Measurements from ENCODE around the gene KLF5. TPM values are rescaled to one million over a fixed set of nuclear protein-coding genes. Genes with fewer than 3 reads are reported as not detected.
A peak's percentile ranks its signal among the peaks of the same experiment; 100 is the strongest.

The KLF5 gene
- total and polyA plus RNA-seq, 4 donors = 22.2 to 58.6 (median 47.7) TPM

DNA sequence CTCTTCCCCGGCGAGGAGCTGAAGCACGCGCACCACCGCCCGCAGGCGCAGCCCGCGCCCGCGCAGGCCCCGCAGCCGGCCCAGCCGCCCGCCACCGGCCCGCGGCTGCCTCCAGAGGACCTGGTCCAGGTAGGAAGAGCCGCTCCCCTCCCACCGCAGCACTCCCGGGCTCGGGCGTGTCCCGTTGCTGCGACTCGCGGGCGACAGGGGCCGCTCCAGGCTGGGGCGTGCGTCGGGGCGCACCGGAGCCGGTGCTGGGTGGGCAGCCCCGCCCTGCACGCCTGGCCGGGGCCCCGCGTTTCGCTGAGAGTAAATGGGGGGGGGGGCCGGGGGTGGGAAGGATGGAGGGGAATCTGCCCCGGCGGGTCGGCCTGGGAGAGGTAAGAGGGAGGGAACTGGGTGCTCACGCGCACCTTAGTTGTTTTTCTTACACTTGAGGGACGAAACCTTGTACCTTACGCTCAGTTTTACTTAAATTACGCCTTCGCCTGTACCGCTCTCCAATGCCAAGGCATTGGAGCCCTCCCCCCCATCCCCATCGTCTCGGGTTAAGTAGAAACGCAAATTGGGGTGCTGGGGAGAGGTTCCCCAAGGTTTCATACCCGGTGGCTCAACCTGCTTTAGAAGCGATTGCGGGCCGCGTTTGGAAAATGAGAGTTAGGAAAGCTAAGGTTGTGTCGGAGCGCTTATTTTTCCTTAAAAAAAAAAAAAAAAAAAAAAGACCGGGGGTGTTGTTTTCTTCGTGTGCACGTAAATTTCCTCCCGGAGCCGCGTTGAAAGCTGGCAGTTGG is 850 bp downstream of the KLF5 start:
- no peak for TF ChIP-seq CTCF (IDR thresholded peaks at IDR 0.05; ENCODE audit: control extremely low read depth, extremely low read depth)
- peak in 2 of 3 donors; percentile 59 to 60 for DNase-seq
- Histone ChIP-seq H3K36me3 (ENCODE audit: control insufficient read depth in 4 of 4, insufficient read depth in 4 of 4, low read length in 4 of 4) (peaks cover 0 to 3% (median 0%) of the 10 kb centered on the region in 4 donors), H3K4me1 (ENCODE audit: control insufficient read depth in 5 of 5, insufficient read depth in 5 of 5, low read length in 5 of 5) (peaks cover 1 to 12% (median 5%) of the 10 kb centered on the region in 5 donors), H3K4me3 (peak overlapping the region; percentile 69), H3K9me3 (ENCODE audit: control insufficient read depth in 4 of 4, insufficient read depth in 3 of 4, low read length in 3 of 4) (no peaks in the 10 kb centered on the region), H3K27me3 (ENCODE audit: control insufficient read depth in 3 of 3, insufficient read depth in 3 of 3, low read length in 2 of 3) (peaks cover 0 to 43% (median 28%) of the 10 kb centered on the region in 3 donors), H3K9ac (ENCODE audit: insufficient read depth in 1 of 2, low read length in 2 of 2) (peak overlapping the region in 1 of 2 donors; percentile 48), H3K27ac (ENCODE audit: low read depth in 1 of 2, low read length in 1 of 2) (peak overlapping the region; percentile 64 to 88)
- ATAC-seq (ENCODE audit: insufficient read depth, low FRiP score) = peak; percentile 5
- 1% methylated on average over 36 to 68 of the region's 68 CpGs for WGBS, 2 donors

DNA sequence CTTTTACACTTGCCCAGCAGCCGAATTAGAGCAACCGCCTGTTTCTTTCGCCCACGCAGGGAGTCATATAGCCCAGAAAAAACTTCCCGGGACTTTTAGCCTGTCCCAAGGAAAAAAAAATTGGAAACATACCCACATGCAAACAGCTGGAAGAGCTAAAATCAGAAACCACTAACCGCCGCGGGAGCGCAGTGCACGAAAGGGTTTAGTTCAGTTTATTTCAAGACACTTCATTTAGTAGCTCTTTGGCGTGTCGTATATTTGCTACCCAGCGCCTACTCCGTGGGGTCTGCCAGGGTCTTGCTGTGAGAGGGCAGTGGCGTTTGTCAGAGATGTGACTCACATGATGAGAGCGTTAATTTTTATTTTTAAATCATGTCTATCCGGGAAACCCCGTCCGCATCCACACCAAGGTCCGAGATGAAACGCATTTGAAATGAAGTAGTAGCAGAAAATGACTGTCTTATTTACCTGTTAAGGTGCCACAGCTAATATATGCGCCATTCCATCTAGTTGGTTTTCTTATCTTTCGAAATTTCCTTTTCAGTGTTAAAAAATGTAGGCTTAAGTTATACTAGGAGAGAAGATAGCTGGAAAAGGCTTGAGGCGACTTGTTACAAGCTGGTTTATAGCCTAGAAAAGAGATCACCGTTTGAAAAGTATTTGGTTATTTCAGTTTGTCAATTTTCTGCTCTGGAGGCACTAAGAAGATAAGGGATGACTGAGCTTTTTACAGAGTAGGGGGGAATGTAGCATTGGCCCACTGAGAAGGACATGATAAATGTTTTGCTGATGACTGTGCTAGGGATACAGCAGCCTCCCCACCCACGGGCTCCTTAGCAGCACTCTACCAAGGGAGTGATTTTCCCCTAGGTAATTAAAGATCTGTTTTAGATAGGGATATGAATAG is 1.7 kb downstream of the KLF5 start:
- 12 to 16% methylated on average over 26 of the region's 26 CpGs for WGBS, 2 donors

DNA sequence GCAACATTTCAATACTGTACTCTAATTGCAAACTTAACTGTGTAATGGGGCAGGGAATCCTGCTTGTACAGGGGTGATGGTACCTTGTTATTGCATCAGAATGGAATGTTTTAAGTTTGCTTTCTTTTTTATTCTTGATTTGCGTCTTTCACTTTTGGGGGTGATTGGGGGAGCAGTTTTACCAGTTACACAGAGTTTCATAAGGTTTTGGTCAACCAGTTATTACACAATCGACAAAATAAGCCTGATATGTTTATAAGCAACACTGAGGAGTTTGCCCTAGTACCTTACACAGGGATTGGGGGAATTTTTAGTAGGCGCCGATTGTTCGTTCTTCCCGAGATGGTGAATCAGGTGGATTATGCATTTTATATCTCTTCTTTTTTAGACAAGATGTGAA is 2.7 kb downstream of the KLF5 start:
- ATAC-seq (ENCODE audit: insufficient read depth, low FRiP score) (no peak), DNase-seq (no peak)
- Histone ChIP-seq H3K4me1 (ENCODE audit: control insufficient read depth in 5 of 5, insufficient read depth in 5 of 5, low read length in 5 of 5) (peaks cover 0 to 12% (median 3%) of the 10 kb centered on the region in 5 donors), H3K27me3 (ENCODE audit: control insufficient read depth in 3 of 3, insufficient read depth in 3 of 3, low read length in 2 of 3) (peaks cover 0 to 30% (median 19%) of the 10 kb centered on the region in 3 donors), H3K27ac (ENCODE audit: low read depth in 1 of 2, low read length in 1 of 2) (no peak overlapping the region), H3K9ac (ENCODE audit: insufficient read depth in 1 of 2, low read length in 2 of 2) (no peak overlapping the region), H3K9me3 (ENCODE audit: control insufficient read depth in 4 of 4, insufficient read depth in 3 of 4, low read length in 3 of 4) (no peaks in the 10 kb centered on the region), H3K4me3 (no peak overlapping the region), H3K36me3 (ENCODE audit: control insufficient read depth in 4 of 4, insufficient read depth in 4 of 4, low read length in 4 of 4) (peaks cover 0 to 9% (median 0%) of the 10 kb centered on the region in 4 donors)
- WGBS, 2 donors = 67 to 68% methylated on average over 6 of the region's 6 CpGs
- no peak for TF ChIP-seq CTCF (IDR thresholded peaks at IDR 0.05; ENCODE audit: control extremely low read depth, extremely low read depth)

More for the DNA sequence above, 1.7 kb downstream of the KLF5 start:
- Histone ChIP-seq H3K4me3 (peak overlapping the region; percentile 29), H3K9me3 (ENCODE audit: control insufficient read depth in 4 of 4, insufficient read depth in 3 of 4, low read length in 3 of 4) (no peaks in the 10 kb centered on the region), H3K27me3 (ENCODE audit: control insufficient read depth in 3 of 3, insufficient read depth in 3 of 3, low read length in 2 of 3) (peaks cover 0 to 40% (median 28%) of the 10 kb centered on the region in 3 donors), H3K9ac (ENCODE audit: insufficient read depth in 1 of 2, low read length in 2 of 2) (peak overlapping the region in 1 of 2 donors; percentile 73), H3K36me3 (ENCODE audit: control insufficient read depth in 4 of 4, insufficient read depth in 4 of 4, low read length in 4 of 4) (peaks cover 0 to 3% (median 0%) of the 10 kb centered on the region in 4 donors), H3K27ac (ENCODE audit: low read depth in 1 of 2, low read length in 1 of 2) (peak overlapping the region; percentile 64 to 81), H3K4me1 (ENCODE audit: control insufficient read depth in 5 of 5, insufficient read depth in 5 of 5, low read length in 5 of 5) (peaks cover 1 to 12% (median 5%) of the 10 kb centered on the region in 5 donors)
- no peak for TF ChIP-seq CTCF (IDR thresholded peaks at IDR 0.05; ENCODE audit: control extremely low read depth, extremely low read depth)
- DNase-seq (peak; percentile 60 to 85 (median 83)), ATAC-seq (ENCODE audit: insufficient read depth, low FRiP score) (no peak)
